Measurements from ENCODE around the gene PSMF1. TPM values are rescaled to one million over a fixed set of nuclear protein-coding genes. Genes with fewer than 3 reads are reported as not detected.

The PSMF1 gene
- polyA plus RNA-seq, 1 experiment = 154 TPM

DNA sequence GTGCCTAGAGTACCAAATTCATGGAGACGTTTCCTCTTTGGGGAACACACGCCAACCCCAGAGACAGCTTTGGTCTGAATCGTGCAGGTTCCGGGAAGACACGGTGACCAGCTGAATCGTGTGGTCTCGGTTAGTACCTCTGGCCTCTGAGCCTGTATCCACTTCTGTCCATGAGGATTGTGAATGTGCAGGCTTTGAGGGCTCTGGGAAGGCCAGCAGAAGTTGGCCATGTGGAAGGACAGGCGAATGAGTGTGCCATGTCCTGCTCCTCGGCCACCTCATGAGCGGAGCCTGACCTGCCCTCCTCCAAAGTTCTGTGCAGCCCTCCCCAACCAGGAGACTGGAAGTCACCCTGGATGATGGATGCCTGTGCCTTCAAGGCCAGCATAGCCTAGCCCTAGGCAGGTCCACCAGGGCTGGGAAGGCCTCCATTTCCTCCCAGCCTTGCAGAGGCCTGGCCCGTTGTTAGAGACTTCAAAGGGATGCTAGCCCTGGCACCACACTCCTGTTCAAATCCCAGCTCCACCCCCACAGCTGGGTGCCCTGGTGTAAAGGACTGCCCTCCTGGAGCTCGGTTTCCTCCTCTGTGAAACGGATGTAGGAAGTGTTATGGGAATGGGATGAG is 68.1 kb downstream of the PSMF1 start:
- no peak for DNase-seq (ENCODE audit: low read depth)
- peaks cover 29% of the 10 kb centered on the region for H3K27me3 ChIP-seq (ENCODE audit: control insufficient read depth, insufficient read depth, low read length)
- no peak for TF ChIP-seq CTCF (IDR thresholded peaks at IDR 0.05; ENCODE audit: insufficient read depth, low read depth, low read length)
- POLR2A ChIA-PET = no interaction called here
- no peaks in the 10 kb centered on the region for H3K36me3 ChIP-seq (ENCODE audit: control insufficient read depth, insufficient read depth, low read length)
- CTCF ChIA-PET = interaction anchor here (1.0 to 1.4 kb wide), 3 partner anchors 18 to 429 kb away, joined by 3 to 4 read pairs (median 3); no protein-coding TSS in a partner anchor
- H3K4me3 ChIP-seq (ENCODE audit: low read depth, low read length) = no peak overlapping the region

GRCh38 chr20:1187605-1188171 is 69.3 kb downstream of the PSMF1 start:
- Histone ChIP-seq H3K4me3 (ENCODE audit: low read depth, low read length) (no peak overlapping the region), H3K27me3 (ENCODE audit: control insufficient read depth, insufficient read depth, low read length) (peaks cover 29% of the 10 kb centered on the region), H3K36me3 (ENCODE audit: control insufficient read depth, insufficient read depth, low read length) (no peaks in the 10 kb centered on the region)
- CTCF ChIA-PET = interaction anchor here (1.3 kb wide), 1 partner anchor 19 kb away, joined by 3 read pairs; no protein-coding TSS in a partner anchor
- no peak for TF ChIP-seq CTCF (IDR thresholded peaks at IDR 0.05; ENCODE audit: insufficient read depth, low read depth, low read length)
- POLR2A ChIA-PET = no interaction called here
- DNase-seq (ENCODE audit: low read depth) = no peak

GRCh38 chr20:1188347-1188746 is 69.9 kb downstream of the PSMF1 start:
- POLR2A ChIA-PET = no interaction called here
- no peak for TF ChIP-seq CTCF (IDR thresholded peaks at IDR 0.05; ENCODE audit: insufficient read depth, low read depth, low read length)
- H3K4me3 ChIP-seq (ENCODE audit: low read depth, low read length) = no peak overlapping the region
- CTCF ChIA-PET = no interaction called here
- H3K36me3 ChIP-seq (ENCODE audit: control insufficient read depth, insufficient read depth, low read length) = no peaks in the 10 kb centered on the region
- H3K27me3 ChIP-seq (ENCODE audit: control insufficient read depth, insufficient read depth, low read length) = peaks cover 26% of the 10 kb centered on the region
- no peak for DNase-seq (ENCODE audit: low read depth)

- no peak for TF ChIP-seq CTCF (IDR thresholded peaks at IDR 0.05; ENCODE audit: insufficient read depth, low read depth, low read length)
- CTCF ChIA-PET = interaction anchor here (1.6 kb wide), 1 partner anchor 22 kb away, joined by 3 read pairs; no protein-coding TSS in a partner anchor
- no peaks in the 10 kb centered on the region for H3K36me3 ChIP-seq (ENCODE audit: control insufficient read depth, insufficient read depth, low read length)
- no peak overlapping the region for H3K4me3 ChIP-seq (ENCODE audit: low read depth, low read length)
- no peak for DNase-seq (ENCODE audit: low read depth)
- peaks cover 16% of the 10 kb centered on the region for H3K27me3 ChIP-seq (ENCODE audit: control insufficient read depth, insufficient read depth, low read length)
- POLR2A ChIA-PET = no interaction called here
Measured at GRCh38 chr20:1189827-1190226, 71.4 kb downstream of the PSMF1 start.

GRCh38 chr20:1190847-1191246 is 72.4 kb downstream of the PSMF1 start:
- DNase-seq (ENCODE audit: low read depth) = no peak

More at GRCh38 chr20:1190847-1191246, 72.4 kb downstream of the PSMF1 start:
- POLR2A ChIA-PET = no interaction called here
- CTCF ChIA-PET = interaction anchor here (1.6 kb wide), 1 partner anchor 21 kb away, joined by 3 read pairs; no protein-coding TSS in a partner anchor
- peaks cover 20% of the 10 kb centered on the region for H3K27me3 ChIP-seq (ENCODE audit: control insufficient read depth, insufficient read depth, low read length)
- H3K4me3 ChIP-seq (ENCODE audit: low read depth, low read length) = no peak overlapping the region
- no peaks in the 10 kb centered on the region for H3K36me3 ChIP-seq (ENCODE audit: control insufficient read depth, insufficient read depth, low read length)
- no peak for TF ChIP-seq CTCF (IDR thresholded peaks at IDR 0.05; ENCODE audit: insufficient read depth, low read depth, low read length)
